HG02588 (cell line): ENCODE data around the gene NHLRC4.

ENCODE experiments used
- ATAC-seq: cut with Tn5 transposase; IDR thresholded peaks from one replicate; pipeline ENCODE4 v1.9.1; 2021; ENCODE audit warnings: mild to moderate bottlenecking, moderate library complexity; ENCODE audit not compliant: unreplicated experiment

NHLRC4 gene

GRCh38 chr16:565419-566330, 1.1 kb upstream of the NHLRC4 start:
- no peak for ATAC-seq

- ATAC-seq, result no peak
Measured at GRCh38 chr16:567373-568256, 810 bp downstream of the NHLRC4 start.

GRCh38 chr16:568401-569258, 1.8 kb downstream of the NHLRC4 start:
- no peak for ATAC-seq

GRCh38 chr16:569445-570254, 2.8 kb downstream of the NHLRC4 start, which contains the start of gene PIGQ:
Gene PIGQ (plus strand): TSS chr16:569968. CDS start chr16:574075, 4,107 bp downstream.
- ATAC-seq, result no peak

- ATAC-seq, result no peak
Measured at GRCh38 chr16:572865-573650, 6.3 kb downstream of the NHLRC4 start.

- no peak for ATAC-seq
Measured at GRCh38 chr16:574021-574760, 7.4 kb downstream of the NHLRC4 start.

- no peak for ATAC-seq
Measured at GRCh38 chr16:575354-576196, 8.8 kb downstream of the NHLRC4 start.

- ATAC-seq, result no peak
Measured at GRCh38 chr16:576197-576822, 9.5 kb downstream of the NHLRC4 start.

GRCh38 chr16:576823-577201, 10.0 kb downstream of the NHLRC4 start:
- no peak for ATAC-seq

- ATAC-seq, result no peak
Measured at GRCh38 chr16:577796-578195, 11.0 kb downstream of the NHLRC4 start.

- no peak for ATAC-seq
Measured at GRCh38 chr16:578232-578869, 11.5 kb downstream of the NHLRC4 start.

GRCh38 chr16:578870-579405, 12.1 kb downstream of the NHLRC4 start:
- ATAC-seq, result no peak

GRCh38 chr16:580141-580945, 13.5 kb downstream of the NHLRC4 start:
- no peak for ATAC-seq

GRCh38 chr16:580946-581498, 14.2 kb downstream of the NHLRC4 start:
- no peak for ATAC-seq

- no peak for ATAC-seq
Measured at GRCh38 chr16:582218-582613, 15.4 kb downstream of the NHLRC4 start.
